Fibroblast of the aortic adventitia (primary cell): ENCODE data around the gene IKZF1. TPM values are rescaled to one million over a fixed set of nuclear protein-coding genes. Genes with fewer than 3 reads are reported as not detected.

Source experiments
- DNase-seq: peaks from one replicate; pipeline ENCODE4 v3.0.0-alpha.2; 2010; ENCODE audit warnings: low read depth
- H3K4me3 ChIP-seq: 2 replicates; pipeline ENCODE4 v1.5.1; 2011; ENCODE audit warnings: low read depth, mild to moderate bottlenecking, control low read depth, low read length, moderate library complexity
- CTCF ChIP-seq: IDR thresholded peaks from 2 replicates; pipeline ENCODE4 v1.5.1; 2011; ENCODE audit warnings: mild to moderate bottlenecking, low read length, control low read depth, inconsistent platforms; ENCODE audit not compliant: insufficient read depth
- total RNA-seq: library from RNA; depleted of rRNA; stranded (reverse); fragments of >200 nt; gene quantifications from 2 replicates; pipeline ENCODE4 v1.2.3, GENCODE V29; 2012; ENCODE audit warnings: low replicate concordance

IKZF1 gene
- total RNA-seq, 1 donor, result not detected

- no peak for TF ChIP-seq CTCF
- DNase-seq, result no peak
- H3K4me3 ChIP-seq, result no peak overlapping the region
Measured at GRCh38 chr7:50399635-50400034, 95.1 kb downstream of the IKZF1 start.

GRCh38 chr7:50400114-50400513, 95.6 kb downstream of the IKZF1 start:
- no peak for DNase-seq
- no peak overlapping the region for H3K4me3 ChIP-seq
- TF ChIP-seq CTCF, result no peak

DNA sequence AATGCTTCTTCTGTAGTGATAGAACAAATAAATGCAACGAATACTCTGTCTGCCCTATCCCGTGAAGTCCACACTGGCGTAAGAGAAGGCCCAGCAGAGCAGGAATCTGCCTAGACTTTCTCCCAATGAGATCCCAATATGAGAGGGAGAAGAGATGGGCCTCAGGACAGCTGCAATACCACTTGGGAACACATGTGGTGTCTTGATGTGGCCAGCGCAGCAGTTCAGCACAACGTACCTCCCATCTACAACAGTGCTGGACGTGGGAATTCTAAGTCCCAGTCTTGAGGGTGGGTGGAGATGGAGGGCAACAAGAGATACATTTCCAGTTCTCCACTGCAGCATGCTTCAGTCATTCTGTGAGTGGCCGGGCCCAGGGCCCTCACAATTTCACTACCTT, 99.9 kb downstream of the IKZF1 start:
- H3K4me3 ChIP-seq, result no peak overlapping the region
- no peak for TF ChIP-seq CTCF
- no peak for DNase-seq

DNA sequence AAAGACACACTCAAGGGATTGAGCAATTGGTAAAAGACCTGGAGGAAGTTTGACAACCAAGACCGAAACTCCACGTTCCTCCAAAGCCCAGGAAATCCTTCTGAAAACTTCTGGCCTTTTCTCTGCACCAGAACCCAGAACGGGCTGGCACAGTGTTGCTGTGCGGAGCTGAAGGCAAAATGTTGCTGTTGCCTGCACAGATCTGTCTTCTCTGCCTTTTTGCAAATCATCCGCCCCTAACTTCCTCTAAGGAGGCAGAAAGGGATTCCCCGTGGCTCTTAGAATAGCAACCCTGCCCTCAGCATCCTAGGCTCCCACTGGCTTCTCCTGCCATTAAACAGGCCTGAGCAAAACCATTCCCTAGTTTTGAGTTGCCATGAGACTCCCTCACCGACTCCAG, 100.7 kb downstream of the IKZF1 start:
- TF ChIP-seq CTCF, result no peak
- DNase-seq, result no peak
- H3K4me3 ChIP-seq, result no peak overlapping the region

- no peak for TF ChIP-seq CTCF
- DNase-seq, result no peak
- no peak overlapping the region for H3K4me3 ChIP-seq
Measured at GRCh38 chr7:50406935-50407334, 102.4 kb downstream of the IKZF1 start.

DNA sequence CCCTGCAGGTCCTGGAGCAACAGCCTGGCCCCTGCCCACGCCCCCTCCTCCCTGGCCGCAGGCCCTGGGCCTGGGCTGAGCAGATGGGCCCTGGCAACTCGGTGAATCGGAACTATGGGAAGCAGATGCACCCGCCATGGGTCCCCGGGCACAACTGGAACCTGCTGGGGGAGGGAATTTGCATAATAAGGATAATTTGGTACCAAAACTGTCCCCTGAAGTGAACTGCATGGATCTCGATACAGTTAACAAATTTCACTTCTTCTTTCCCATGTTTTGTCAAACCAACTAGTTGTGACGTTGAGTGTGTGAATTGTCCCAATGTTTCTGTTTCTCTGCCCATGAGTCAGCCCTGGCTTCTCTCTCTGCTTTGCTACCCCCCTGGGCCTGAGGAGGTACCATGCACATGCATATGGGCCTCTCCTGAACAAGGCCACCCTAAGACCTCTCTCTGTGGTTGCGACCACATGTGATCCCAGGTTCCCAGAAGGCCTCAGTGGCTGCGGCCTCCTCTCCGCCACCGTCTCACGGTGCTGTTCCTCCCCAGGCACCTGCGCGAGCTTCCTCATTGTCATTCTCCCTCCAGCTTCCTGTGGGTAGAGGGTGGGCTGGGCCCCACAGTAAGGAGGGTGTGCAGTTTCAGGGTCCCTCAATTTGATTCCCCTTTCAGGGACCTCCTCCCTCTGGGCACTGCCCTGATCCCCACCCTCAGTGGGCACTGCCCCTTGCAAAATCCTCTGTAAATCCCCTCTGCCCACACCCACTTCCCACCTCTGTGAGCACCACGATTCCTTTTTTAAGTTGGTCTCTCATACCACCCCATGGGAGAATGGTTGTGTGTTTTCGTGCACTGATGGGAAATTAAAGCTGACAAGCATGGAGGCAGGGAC, 105.6 kb downstream of the IKZF1 start:
- no peak overlapping the region for H3K4me3 ChIP-seq
- TF ChIP-seq CTCF, result no peak

DNA sequence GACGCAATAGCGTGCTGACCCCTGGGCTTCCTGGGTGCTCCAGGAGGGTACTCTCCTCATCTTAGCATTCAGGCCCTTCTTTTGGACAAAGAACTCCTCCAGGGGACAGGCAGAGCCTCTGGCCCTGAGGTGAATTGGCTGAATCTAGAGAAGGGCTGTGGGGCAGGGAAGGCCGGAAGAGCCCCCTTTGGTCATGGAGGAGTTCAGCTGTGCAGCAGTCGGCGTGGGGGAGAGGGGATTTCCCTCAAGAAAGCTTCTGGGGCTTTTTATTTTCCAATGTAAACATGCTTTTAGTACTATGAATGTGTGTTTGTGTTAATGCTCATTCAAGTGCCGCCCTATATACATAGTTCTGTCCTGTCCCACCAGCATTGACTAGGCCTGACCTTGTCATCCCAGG, 106.8 kb downstream of the IKZF1 start:
- no peak overlapping the region for H3K4me3 ChIP-seq
- no peak for TF ChIP-seq CTCF
- no peak for DNase-seq

More for the DNA sequence above, 105.6 kb downstream of the IKZF1 start:
- no peak for DNase-seq
